SKM-1 treated with dmso at 0.1 percent for 144 hours (cell line): ENCODE data around the gene RHBDD1.

Experiments used
- DNase-seq: peaks from one replicate; lab custom pipeline; 2025; ENCODE audit not compliant: unreplicated experiment; lab: John Stamatoyannopoulos, UW

The RHBDD1 gene

DNA sequence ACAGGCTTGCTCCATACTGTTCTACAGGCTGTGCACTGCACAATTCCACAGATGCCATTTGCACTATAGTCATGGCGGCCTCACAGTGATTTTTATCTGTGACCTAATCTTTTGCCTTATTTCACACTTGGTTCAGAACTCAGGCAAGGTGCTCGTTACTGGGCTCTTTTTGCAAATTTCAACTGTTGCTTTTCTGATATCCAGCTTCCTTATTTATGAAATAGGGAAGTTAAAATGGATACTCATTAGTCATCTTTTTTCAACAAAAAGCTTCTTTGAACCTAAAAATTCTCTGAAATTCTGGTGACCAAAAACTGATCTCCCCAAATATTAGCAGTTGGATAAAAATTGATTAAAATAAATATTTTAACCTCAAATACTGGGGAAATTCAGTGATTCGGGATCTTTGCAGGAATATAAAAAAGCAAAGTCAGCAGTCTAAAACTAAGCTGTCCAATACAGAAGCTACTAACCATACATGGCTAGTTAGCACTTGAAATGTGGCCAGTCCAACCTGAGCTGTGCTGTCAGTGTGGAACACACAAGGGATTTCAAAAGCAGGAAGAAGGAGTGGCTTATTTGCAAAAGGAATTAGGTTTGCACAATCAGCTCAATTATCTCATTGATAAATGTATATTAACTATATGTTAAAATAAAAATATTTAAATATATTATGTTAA, 193.7 kb downstream of the RHBDD1 start:
- peak; percentile 45 for DNase-seq

DNA sequence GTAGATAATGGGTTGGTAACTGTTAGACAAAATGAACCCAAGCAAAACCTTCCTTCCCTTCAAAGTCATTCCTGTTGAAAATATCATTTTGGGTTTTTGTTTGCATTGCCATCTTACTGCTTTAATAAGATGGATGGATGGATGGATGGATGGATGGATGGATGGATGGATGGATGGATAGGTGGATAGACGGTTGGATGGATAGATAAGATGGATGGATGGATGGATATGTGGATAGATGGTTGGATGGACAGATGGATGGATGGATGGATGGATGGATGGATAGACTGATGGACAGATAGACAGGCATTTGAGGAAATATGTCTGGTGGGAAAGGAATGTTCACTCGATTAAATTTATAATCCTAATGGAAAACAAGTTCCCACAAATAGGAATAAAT, 194.9 kb downstream of the RHBDD1 start:
- no peak for DNase-seq

DNA sequence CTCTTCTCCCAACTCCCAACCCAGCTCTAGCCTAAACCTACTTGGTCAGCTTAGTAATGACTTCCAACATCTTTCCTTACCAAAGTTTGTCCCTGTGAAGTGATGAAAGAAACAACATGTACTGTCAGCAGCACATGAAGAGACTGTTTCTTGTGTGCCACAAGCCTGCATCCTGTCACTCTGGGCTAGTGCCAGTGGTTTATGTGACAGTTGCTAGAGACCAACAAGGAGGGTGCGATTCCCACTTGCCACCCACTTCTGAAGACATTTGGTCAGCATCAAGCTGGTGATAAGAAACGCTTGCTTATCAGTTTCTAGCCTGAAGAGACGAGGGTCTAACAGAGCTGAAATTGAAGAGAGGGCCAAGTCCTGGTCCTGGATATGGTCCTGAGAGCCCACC, 195.5 kb downstream of the RHBDD1 start:
- DNase-seq, result no peak

DNA sequence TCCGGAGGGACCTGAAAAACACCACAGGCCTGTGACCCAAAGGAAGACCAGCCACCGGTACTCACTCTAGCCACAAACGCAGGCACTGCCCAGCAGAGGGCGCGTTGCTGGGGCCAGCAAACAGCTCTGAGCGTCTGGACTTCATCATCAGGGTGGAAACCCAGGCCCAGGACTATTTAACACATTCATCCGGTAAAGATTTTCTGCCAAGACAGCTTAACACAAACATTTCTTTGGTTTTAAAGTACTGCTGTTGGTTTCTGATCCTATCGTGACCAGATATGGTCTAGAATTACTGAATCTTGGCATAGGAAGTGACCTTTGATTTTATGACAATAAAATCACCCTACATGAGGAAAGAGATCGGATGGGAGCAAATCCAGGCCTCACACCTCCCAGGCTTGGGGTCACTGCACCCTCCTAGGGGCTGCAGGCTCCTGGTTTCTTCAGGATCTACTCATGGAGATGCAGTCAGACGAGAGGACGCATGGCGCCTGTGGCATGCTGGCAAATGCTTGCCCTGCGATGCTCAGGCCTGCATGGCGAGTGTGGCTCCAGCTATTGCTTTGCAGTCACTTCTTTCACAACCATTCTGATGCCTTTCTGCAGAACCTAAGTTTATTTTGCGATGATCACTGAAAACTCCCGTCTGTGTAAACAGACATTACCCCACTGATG, 197.8 kb downstream of the RHBDD1 start:
- peak; percentile 25 for DNase-seq

DNA sequence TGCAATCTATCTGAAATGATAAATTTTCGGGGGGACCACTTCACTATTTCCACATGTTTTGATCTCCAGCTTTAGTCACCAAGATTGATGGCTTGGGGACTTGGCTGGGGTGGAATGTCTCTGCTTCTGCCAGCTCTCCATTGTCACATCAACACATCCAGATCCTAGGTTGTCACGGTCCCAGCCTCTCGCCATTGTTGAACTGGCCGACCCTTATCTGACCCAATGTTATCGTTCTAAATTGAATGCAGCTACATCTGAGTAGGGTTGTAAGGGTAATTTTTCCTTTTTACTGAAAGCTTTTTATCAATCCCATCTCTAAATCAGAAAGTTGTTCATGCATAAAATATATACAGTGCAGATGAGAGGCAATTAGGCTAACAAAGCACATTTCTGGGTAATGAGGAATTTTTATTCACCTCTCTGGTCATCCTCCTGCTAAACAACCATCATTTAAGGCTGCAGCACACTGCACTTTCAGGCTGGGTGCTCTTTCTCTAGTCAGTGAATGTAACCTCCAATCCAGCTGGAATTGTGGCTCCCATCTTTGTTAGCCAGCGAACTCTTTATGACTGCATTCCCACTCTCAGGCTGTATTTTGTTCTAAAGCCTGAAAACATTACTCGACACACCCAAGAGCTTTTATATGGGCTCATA, 200.0 kb downstream of the RHBDD1 start:
- no peak for DNase-seq

DNA sequence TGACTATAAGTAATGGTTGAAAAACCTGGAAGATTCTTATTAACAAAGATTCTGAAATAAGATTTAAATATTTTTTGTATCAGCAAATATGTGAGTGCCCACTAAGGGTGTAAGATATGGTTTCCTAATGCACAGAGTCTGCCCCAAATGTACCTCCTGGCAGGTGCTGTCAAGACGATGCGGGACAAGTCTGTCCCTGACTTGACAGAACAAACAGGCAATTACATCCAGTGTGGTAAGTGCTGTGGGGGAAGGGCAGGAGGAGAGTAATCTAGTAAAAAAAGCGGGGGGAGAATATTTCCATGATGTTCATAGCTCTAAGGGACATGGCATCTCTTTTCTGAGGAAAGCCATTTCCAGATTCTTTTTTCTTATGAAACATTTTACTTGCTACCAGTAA, 200.7 kb downstream of the RHBDD1 start:
- no peak for DNase-seq

DNA sequence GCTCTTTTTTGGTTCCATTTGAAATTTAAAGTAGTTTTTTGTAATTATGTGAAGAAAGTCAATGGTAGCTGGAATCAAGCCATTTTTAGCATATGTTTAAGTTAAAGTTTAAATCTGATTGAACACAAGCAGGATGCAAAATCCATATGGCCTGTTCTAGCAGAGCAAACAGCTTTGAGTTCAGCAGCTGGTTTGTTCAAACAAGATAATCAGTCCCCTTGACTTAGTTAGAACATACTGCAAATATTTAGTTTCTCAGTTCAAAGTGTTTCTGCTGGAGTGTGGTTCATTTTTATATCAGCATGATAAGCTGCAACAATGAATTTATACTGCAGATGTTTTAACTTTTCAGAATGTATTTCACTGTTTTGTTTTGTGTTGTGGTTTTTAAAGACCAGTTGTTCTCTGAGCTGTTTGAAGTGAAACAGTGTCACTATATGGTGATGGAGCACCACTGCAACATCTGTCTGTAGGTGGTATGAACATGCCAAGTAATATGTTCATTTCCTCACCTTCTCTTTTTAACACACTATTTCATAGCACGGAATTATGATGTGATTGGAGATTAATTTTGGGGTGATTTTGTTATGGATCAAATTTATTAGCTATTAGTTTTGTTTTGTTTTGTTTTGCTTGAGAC, 202.8 kb downstream of the RHBDD1 start:
- no peak for DNase-seq

DNA sequence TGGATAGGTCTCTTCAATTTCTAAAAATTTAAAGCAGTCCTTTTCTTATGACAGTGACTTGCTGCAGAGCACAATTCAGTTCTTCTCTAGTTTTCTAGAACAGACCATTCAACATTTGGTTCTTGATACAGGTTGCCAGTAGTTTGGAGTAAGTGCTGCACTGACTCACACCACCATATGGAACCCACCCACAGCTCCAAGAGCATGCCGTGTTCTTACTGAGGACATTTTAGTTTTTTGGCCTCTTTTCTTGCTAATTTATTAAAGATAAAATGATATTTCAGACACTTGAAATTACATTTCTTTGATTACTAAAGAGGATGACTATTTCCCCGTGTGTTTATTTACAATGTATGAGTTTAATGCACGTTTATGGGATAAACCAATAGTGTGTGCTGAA, 208.1 kb downstream of the RHBDD1 start:
- DNase-seq, result no peak
